Natural killer cell (primary cell): ENCODE data around the gene PPP1R16B. TPM values are rescaled to one million over a fixed set of nuclear protein-coding genes. Genes with fewer than 3 reads are reported as not detected.

Source experiments
- ATAC-seq, 3 donors: fragments of 150-1000 bp in 2 of 3; fragments of 200-7000 bp in 1 of 3; cut with Tn5 transposase; 1 replicate in 1 of 3; 2 replicates in 2 of 3; pipeline ENCODE4 v1.10.0; 2021; ENCODE audit warnings: mild to moderate bottlenecking in 2 of 3, moderate library complexity in 2 of 3
- DNase-seq, 2 donors: peaks; one replicate each; pipeline versions ENCODE4 v3.0.0 to v3.0.0-alpha.2; 2013 to 2021; ENCODE audit warnings: mixed read lengths in 1 of 2
- H3K27ac ChIP-seq: one replicate; pipeline ENCODE4 v1.5.1; 2013; ENCODE audit warnings: mild to moderate bottlenecking, low read length
- H3K27me3 ChIP-seq: one replicate; pipeline ENCODE4 v1.6.1; 2013; ENCODE audit warnings: low read length; ENCODE audit not compliant: control insufficient read depth, insufficient read depth
- H3K36me3 ChIP-seq: one replicate; pipeline ENCODE4 v1.6.1; 2013; ENCODE audit warnings: low read length; ENCODE audit not compliant: control insufficient read depth, insufficient read depth
- H3K4me1 ChIP-seq: one replicate; pipeline ENCODE4 v1.6.1; 2013; ENCODE audit warnings: low read length; ENCODE audit not compliant: control insufficient read depth, insufficient read depth
- H3K4me3 ChIP-seq: one replicate; pipeline ENCODE4 v1.5.1; 2013; ENCODE audit warnings: low read length
- H3K9me3 ChIP-seq: one replicate; pipeline ENCODE4 v1.6.1; 2013; ENCODE audit warnings: low read length; ENCODE audit not compliant: control insufficient read depth, insufficient read depth
- H3K27ac Mint-ChIP-seq, 2 donors: one replicate each; pipeline ENCODE4 v1.8.0; 2022; ENCODE audit warnings: mild to moderate bottlenecking in 2 of 2, mixed read lengths in 2 of 2, moderate library complexity in 1 of 2
- H3K27me3 Mint-ChIP-seq, 2 donors: one replicate each; pipeline ENCODE4 v1.8.0; 2022; ENCODE audit warnings: low read depth in 2 of 2, mixed read lengths in 2 of 2
- H3K36me3 Mint-ChIP-seq: one replicate; pipeline ENCODE4 v1.8.0; 2022; ENCODE audit warnings: mixed read lengths
- H3K4me1 Mint-ChIP-seq, 2 donors: one replicate each; pipeline ENCODE4 v1.8.0; 2022; ENCODE audit warnings: mixed read lengths in 2 of 2
- H3K4me3 Mint-ChIP-seq: one replicate; pipeline ENCODE4 v1.8.0; 2022; ENCODE audit warnings: mild to moderate bottlenecking, moderate library complexity, mixed read lengths
- H3K9me3 Mint-ChIP-seq, 2 donors: one replicate each; pipeline ENCODE4 v1.8.0; 2022; ENCODE audit warnings: mixed read lengths in 2 of 2
- WGBS: methylation state at CpG from one replicate; pipeline ENCODE4 v1.1.7; 2013; ENCODE audit warnings: missing lambda C conversion rate; ENCODE audit not compliant: insufficient coverage; 5-methylcytosine and 5-hydroxymethylcytosine counted together
- intact Hi-C: fragments of 100-400 bp; cut with micrococcal nuclease; formaldehyde crosslinking; loops from one replicate; pipeline ENCODE4 v1.14.2; 2022
- total RNA-seq, 4 donors: library from RNA; stranded (reverse); fragments of 120-200 nt in 1 of 4; gene quantifications; one replicate each; pipeline versions ENCODE4 v1.2.3 to v1.2.4, GENCODE V29; 2013 to 2022
- TF ChIP-seq, protein P1 (sequence below): fragments of 200-600 bp; IDR thresholded peaks from one replicate; pipeline ENCODE4 v1.8.0; 2022; ENCODE audit warnings: antibody characterized with exemption

Gene PPP1R16B
- total RNA-seq, 3 donors from 2014 or later (not counting 1 experiment from before 2014, with no cell fraction given), result 52.0 to 62.3 (median 53.7) TPM

DNA sequence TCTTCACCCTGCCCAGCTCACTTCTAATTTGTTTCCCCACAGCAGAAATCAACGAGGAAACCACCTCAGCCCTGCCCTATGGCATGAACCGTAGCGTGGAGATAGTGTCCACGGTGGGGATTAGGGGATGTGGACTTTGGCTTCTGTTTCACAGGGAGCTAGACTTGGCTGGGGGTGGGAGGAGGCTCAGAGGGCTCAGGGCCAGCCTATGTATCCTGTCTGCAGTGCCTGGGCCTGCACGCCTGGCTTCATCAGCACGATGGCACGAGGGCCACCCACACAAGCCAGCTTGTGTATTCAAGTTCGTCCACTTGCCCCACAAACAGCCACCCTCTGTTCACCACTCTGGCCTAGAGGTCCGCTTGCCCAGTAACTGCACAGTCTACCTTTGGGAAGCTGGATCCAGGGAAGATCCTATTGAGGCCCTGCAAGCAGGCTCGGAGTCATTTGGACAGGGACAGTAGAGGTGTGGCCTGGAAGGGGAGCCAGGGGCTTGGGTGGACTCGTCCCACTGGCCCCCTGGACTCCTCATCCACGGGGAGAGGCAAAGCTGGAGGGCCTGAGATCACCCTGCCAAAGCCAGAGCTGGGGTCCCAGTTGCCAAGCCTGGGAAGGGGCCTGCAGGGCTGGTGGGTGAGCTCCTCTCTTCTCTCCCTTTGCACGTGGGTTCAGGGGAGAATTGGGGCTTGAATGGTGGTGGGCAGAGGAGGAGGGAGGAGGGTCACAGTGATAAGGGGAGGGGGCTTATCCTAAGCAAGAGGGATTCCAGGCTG, 82.7 kb downstream of the PPP1R16B start:
- peaks cover 39 to 52% of the 10 kb centered on the region in 2 donors for H3K4me1 Mint-ChIP-seq
- TF ChIP-seq, protein P1, sequence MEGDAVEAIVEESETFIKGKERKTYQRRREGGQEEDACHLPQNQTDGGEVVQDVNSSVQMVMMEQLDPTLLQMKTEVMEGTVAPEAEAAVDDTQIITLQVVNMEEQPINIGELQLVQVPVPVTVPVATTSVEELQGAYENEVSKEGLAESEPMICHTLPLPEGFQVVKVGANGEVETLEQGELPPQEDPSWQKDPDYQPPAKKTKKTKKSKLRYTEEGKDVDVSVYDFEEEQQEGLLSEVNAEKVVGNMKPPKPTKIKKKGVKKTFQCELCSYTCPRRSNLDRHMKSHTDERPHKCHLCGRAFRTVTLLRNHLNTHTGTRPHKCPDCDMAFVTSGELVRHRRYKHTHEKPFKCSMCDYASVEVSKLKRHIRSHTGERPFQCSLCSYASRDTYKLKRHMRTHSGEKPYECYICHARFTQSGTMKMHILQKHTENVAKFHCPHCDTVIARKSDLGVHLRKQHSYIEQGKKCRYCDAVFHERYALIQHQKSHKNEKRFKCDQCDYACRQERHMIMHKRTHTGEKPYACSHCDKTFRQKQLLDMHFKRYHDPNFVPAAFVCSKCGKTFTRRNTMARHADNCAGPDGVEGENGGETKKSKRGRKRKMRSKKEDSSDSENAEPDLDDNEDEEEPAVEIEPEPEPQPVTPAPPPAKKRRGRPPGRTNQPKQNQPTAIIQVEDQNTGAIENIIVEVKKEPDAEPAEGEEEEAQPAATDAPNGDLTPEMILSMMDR, result no peak
- intact Hi-C loops, result no loop called here
- 89% methylated on average over 12 of the region's 13 CpGs for WGBS
- no peak overlapping the region for H3K4me3 ChIP-seq
- H3K9me3 Mint-ChIP-seq, result no peaks in the 10 kb centered on the region
- no peaks in the 10 kb centered on the region for H3K27me3 Mint-ChIP-seq
- ATAC-seq, result no peak
- no peaks in the 10 kb centered on the region for H3K36me3 Mint-ChIP-seq
- no peak overlapping the region for H3K27ac ChIP-seq
- no peaks in the 10 kb centered on the region for H3K27me3 ChIP-seq
- peak overlapping the region; percentile 22 to 51 for H3K27ac Mint-ChIP-seq
- H3K4me3 Mint-ChIP-seq, result no peak overlapping the region
- peaks cover 45% of the 10 kb centered on the region for H3K4me1 ChIP-seq
- H3K9me3 ChIP-seq, result no peaks in the 10 kb centered on the region
- no peak for DNase-seq
- peaks cover 8% of the 10 kb centered on the region for H3K36me3 ChIP-seq

DNA sequence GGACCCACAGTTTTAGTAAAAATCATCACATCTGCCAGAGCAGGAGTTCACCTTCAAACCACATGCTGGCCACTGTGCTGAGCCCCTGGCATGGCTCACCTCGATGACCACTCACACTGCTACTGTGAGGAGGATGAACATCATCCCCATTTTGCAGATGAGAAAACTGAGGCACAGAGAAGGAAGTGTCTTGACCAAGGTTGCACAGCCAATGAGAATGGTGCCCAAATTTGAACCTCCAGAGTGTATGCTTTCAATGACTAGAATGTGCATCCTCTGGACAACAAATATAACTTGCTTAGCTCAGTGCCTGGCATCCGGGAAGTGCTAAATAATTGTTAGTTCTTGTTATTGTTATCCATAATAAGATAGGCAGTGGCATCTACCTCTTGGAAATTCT, 83.6 kb downstream of the PPP1R16B start:
- no peaks in the 10 kb centered on the region for H3K9me3 Mint-ChIP-seq
- intact Hi-C loops, result no loop called here
- TF ChIP-seq, protein P1, result no peak
- 100% methylated on average over 2 of the region's 2 CpGs for WGBS
- no peaks in the 10 kb centered on the region for H3K9me3 ChIP-seq
- peak overlapping the region in 1 of 2 donors; percentile 82 for H3K27ac Mint-ChIP-seq
- no peaks in the 10 kb centered on the region for H3K27me3 ChIP-seq
- peaks cover 43 to 52% of the 10 kb centered on the region in 2 donors for H3K4me1 Mint-ChIP-seq
- no peak overlapping the region for H3K4me3 ChIP-seq
- H3K27ac ChIP-seq, result no peak overlapping the region
- ATAC-seq (no peak), DNase-seq (no peak)
- peaks cover 8% of the 10 kb centered on the region for H3K36me3 ChIP-seq
- no peaks in the 10 kb centered on the region for H3K27me3 Mint-ChIP-seq
- no peak overlapping the region for H3K4me3 Mint-ChIP-seq
- H3K36me3 Mint-ChIP-seq, result no peaks in the 10 kb centered on the region
- peaks cover 45% of the 10 kb centered on the region for H3K4me1 ChIP-seq

DNA sequence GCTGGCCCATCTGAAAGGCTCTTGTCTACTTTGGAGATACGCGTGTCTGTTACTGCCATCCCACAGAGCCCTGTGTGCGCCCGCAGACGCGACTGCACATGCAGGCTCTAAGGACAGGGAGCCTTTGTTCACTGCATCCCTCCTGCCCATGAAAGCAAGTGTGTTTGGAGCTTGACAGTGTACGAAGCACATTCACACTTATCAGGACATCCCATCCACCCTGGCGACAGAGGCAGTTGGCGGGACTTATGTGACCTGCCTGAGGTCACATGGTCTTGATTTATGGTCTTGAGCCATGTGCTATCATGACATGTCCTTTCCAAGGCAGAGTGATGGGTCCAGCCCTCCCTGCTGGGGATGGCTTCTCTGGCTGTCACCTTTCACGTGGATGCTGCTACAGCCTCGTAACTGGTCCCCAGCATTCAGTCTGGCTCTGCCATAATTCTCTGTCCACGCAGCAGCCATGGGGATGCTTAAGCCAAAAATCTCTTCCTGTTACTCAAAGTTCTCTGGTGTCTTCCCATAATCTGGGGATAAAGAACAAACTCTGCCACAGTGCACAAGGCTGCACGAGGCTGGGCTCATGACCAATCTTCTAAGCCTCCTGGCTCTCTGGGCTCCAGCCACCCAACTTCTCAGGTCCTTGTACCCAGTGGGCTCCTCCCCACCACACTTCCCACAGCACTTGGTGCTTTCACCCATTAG, 84.4 kb downstream of the PPP1R16B start:
- Histone ChIP-seq H3K36me3 (peaks cover 8% of the 10 kb centered on the region), H3K27ac (no peak overlapping the region), H3K9me3 (no peaks in the 10 kb centered on the region), H3K4me1 (peaks cover 46% of the 10 kb centered on the region), H3K4me3 (no peak overlapping the region), H3K27me3 (no peaks in the 10 kb centered on the region)
- no peak overlapping the region for H3K4me3 Mint-ChIP-seq
- H3K9me3 Mint-ChIP-seq, result no peaks in the 10 kb centered on the region
- H3K27me3 Mint-ChIP-seq, result no peaks in the 10 kb centered on the region
- no peak for ATAC-seq
- TF ChIP-seq, protein P1, result no peak
- no peaks in the 10 kb centered on the region for H3K36me3 Mint-ChIP-seq
- H3K27ac Mint-ChIP-seq, result peak overlapping the region; percentile 80 to 82
- no peak for DNase-seq
- 93% methylated on average over 13 of the region's 13 CpGs for WGBS
- peaks cover 46 to 58% of the 10 kb centered on the region in 2 donors for H3K4me1 Mint-ChIP-seq
- intact Hi-C loops, result loop anchor here (5.0 kb wide), 2 partner anchors 33 to 48 kb away; no protein-coding TSS in a partner anchor
